ENCODE measurements around the gene CRTAP. TPM values are rescaled to one million over a fixed set of nuclear protein-coding genes. Genes with fewer than 3 reads are reported as not detected.
"Not testable (repeated sequence)": the region's sequence is repeated elsewhere in the genome, so short reads cannot be mapped to it uniquely, and the experiment has no call there.

CRTAP gene
- total RNA-seq, 2 donors from 2014 or later, result 97.2 to 140 TPM

DNA sequence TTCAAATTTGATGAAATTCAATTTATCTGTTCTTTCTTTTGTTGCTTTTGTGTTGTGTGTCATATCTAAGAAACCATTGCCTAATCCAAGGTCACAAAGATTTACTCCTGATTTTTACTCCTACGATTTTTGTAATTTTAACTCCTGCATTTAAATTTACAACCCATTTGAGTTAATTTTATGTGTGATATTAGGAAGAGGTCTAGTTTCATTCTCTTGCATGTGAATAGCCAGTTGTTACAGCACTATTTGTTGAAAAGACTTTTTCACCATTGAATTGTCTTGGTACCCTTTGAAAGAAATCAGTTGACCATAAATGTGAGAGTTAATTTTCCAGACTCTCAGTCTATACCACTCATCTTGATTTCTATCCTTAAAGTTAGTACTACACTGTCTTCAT, 23.9 kb downstream of the CRTAP start:
- H3K36me3 ChIP-seq, result peaks cover 62% of the 10 kb centered on the region
- no peak overlapping the region for H3K4me3 ChIP-seq
- no peaks in the 10 kb centered on the region for H3K4me1 ChIP-seq
- TF ChIP-seq, protein P1, sequence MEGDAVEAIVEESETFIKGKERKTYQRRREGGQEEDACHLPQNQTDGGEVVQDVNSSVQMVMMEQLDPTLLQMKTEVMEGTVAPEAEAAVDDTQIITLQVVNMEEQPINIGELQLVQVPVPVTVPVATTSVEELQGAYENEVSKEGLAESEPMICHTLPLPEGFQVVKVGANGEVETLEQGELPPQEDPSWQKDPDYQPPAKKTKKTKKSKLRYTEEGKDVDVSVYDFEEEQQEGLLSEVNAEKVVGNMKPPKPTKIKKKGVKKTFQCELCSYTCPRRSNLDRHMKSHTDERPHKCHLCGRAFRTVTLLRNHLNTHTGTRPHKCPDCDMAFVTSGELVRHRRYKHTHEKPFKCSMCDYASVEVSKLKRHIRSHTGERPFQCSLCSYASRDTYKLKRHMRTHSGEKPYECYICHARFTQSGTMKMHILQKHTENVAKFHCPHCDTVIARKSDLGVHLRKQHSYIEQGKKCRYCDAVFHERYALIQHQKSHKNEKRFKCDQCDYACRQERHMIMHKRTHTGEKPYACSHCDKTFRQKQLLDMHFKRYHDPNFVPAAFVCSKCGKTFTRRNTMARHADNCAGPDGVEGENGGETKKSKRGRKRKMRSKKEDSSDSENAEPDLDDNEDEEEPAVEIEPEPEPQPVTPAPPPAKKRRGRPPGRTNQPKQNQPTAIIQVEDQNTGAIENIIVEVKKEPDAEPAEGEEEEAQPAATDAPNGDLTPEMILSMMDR (IDR thresholded peaks at IDR 0.05), result no peak
- DNase-seq (ENCODE audit: low spot score), result no peak
- no peaks in the 10 kb centered on the region for H3K9me3 ChIP-seq
- H3K27me3 ChIP-seq, result no peaks in the 10 kb centered on the region
- H3K27ac ChIP-seq, result no peak overlapping the region

DNA sequence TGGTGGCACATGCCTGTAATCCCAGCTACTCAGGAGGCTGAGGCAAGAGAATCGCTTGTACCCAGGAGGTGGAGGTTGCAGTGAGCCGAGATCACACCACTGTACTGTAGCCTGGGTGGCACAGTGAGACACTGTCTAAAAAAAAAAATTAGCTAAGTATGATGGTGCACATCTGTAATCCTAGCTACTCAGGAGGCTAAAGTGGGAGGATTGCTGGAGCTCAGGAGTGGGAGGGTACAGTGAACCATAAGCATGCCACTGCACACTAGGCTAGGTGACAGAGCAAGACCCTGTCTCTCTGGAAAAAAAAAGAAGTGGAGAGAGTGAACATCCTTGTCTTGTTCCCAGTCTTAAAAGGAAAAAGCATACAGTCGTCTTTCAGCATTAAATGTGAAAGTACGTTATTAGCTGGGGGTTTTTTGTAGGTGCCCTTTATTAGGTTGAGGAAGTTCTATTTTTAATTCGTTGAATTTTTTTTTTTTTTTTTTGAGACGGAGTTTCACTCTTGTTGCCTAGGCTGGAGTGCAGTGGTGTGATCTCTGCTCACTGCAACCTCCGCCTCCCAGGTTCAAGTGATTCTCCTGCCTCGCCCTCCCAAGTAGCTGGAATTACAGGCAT, 25.3 kb downstream of the CRTAP start:
- H3K4me3 ChIP-seq; H3K4me1 ChIP-seq; H3K27ac ChIP-seq; DNase-seq (ENCODE audit: low spot score); H3K27me3 ChIP-seq; H3K9me3 ChIP-seq: not testable (repeated sequence)
- H3K36me3 ChIP-seq, result peaks cover 57% of the 10 kb centered on the region

DNA sequence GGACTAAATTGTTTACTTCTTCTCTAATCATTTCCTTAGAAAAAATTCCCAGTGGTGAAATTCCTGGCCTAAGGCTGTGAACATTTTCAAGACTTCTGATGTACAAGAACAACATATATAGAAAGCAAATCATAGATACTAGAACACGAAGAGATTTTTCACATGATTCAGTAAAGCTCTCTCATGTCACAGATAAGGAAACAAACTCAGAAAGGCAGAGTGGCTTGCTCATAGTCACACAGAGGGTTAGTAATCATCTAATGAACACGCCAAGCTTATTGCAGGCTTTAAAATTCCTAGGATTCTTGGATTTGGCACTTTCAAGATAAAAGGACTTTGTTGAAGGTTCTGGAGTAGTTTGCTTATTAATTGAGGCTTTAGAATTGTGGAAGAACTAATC, 26.2 kb downstream of the CRTAP start:
- DNase-seq (ENCODE audit: low spot score), result no peak
- Histone ChIP-seq H3K4me1 (no peaks in the 10 kb centered on the region), H3K36me3 (peaks cover 50% of the 10 kb centered on the region), H3K27me3 (no peaks in the 10 kb centered on the region), H3K9me3 (no peaks in the 10 kb centered on the region), H3K4me3 (no peak overlapping the region), H3K27ac (no peak overlapping the region)
- TF ChIP-seq, protein P1 (IDR thresholded peaks at IDR 0.05), result no peak

GRCh38 chr3:33141006-33141405, 27.2 kb downstream of the CRTAP start:
- DNase-seq (ENCODE audit: low spot score), result no peak
- H3K4me3 ChIP-seq, result no peak overlapping the region
- H3K4me1 ChIP-seq, result no peaks in the 10 kb centered on the region
- H3K27me3 ChIP-seq, result no peaks in the 10 kb centered on the region
- peaks cover 48% of the 10 kb centered on the region for H3K36me3 ChIP-seq
- no peak overlapping the region for H3K27ac ChIP-seq
- TF ChIP-seq, protein P1 (IDR thresholded peaks at IDR 0.05), result no peak
- no peaks in the 10 kb centered on the region for H3K9me3 ChIP-seq

DNA sequence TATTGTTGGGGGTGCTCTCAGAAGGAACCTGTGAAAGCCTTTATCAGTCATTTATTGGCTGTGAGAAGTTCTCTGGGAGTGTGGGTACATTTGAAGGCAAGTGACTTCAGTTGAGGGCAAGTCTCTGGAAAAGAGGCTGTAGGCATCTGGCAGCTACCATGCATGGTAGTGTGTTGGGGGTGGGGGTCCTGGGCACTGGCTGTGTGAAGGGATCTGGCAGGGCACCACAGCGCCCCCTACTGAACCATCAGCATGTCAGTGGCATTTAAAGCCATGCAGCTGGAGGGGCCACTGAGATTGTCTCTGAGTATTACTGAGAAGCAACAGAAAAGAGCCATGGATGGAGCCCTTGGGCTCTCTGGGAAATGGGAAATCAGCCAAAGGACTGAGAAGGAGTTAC, 30.6 kb downstream of the CRTAP start:
- peaks cover 34% of the 10 kb centered on the region for H3K36me3 ChIP-seq
- TF ChIP-seq, protein P1 (IDR thresholded peaks at IDR 0.05), result peak in 1 of 2 donors; percentile 13
- no peaks in the 10 kb centered on the region for H3K27me3 ChIP-seq
- no peaks in the 10 kb centered on the region for H3K9me3 ChIP-seq
- H3K4me1 ChIP-seq, result peaks cover 0 to 5% of the 10 kb centered on the region in 2 donors
- no peak overlapping the region for H3K4me3 ChIP-seq
- no peak overlapping the region for H3K27ac ChIP-seq
- no peak for DNase-seq (ENCODE audit: low spot score)

GRCh38 chr3:33145221-33145900, 31.5 kb downstream of the CRTAP start:
- no peaks in the 10 kb centered on the region for H3K9me3 ChIP-seq
- TF ChIP-seq, protein P1 (IDR thresholded peaks at IDR 0.05), result no peak
- DNase-seq (ENCODE audit: low spot score), result no peak
- no peak overlapping the region for H3K27ac ChIP-seq
- peaks cover 34% of the 10 kb centered on the region for H3K36me3 ChIP-seq
- H3K4me3 ChIP-seq, result no peak overlapping the region
- H3K4me1 ChIP-seq, result peaks cover 0 to 5% of the 10 kb centered on the region in 2 donors
- H3K27me3 ChIP-seq, result no peaks in the 10 kb centered on the region

All from right atrium auricular region (tissue), 2 donors.